ENCODE results near the gene FIBCD1.

Gene FIBCD1

GRCh38 chr9:130921989-130922892 lies 16.8 kb downstream of the FIBCD1 start:
- H2AFZ ChIP-seq (ENCODE audit: low read length): no peak overlapping the region
- no peak overlapping the region for H3K9ac ChIP-seq (ENCODE audit: low read length)
- no peak overlapping the region for H3K27ac ChIP-seq (ENCODE audit: low read depth, low read length, poor library complexity, severe bottlenecking)
- H3K9me3 ChIP-seq (ENCODE audit: low read length): no peaks in the 10 kb centered on the region
- no peaks in the 10 kb centered on the region for H3K79me2 ChIP-seq (ENCODE audit: insufficient read depth, low read length)
- no peak overlapping the region for H3K4me3 ChIP-seq (ENCODE audit: low read depth, low read length, poor library complexity, severe bottlenecking)
- H3K9me2 ChIP-seq (ENCODE audit: low read depth, low read length): no peaks in the 10 kb centered on the region
- no peaks in the 10 kb centered on the region for H3K36me3 ChIP-seq (ENCODE audit: insufficient read depth, low read length)
- H4K20me1 ChIP-seq (ENCODE audit: insufficient read depth, low read length): no peaks in the 10 kb centered on the region
- TF ChIP-seq EZH2 (IDR thresholded peaks at IDR 0.05; ENCODE audit: borderline replicate concordance, low read length): no peak
- TF ChIP-seq CTCF (IDR thresholded peaks at IDR 0.05; ENCODE audit: low read length): no peak
- H3K4me1 ChIP-seq (ENCODE audit: insufficient read depth, low read length, severe bottlenecking): no peaks in the 10 kb centered on the region
- H3K27me3 ChIP-seq (ENCODE audit: insufficient read depth, low read length): no peaks in the 10 kb centered on the region; the same call in 1 of the 2 replicates
- H3K4me2 ChIP-seq (ENCODE audit: low read length): no peak overlapping the region
- H3F3A ChIP-seq (ENCODE audit: insufficient read depth, low read length): no peaks in the 10 kb centered on the region

- no peak for TF ChIP-seq CTCF (IDR thresholded peaks at IDR 0.05; ENCODE audit: low read length)
- no peak for TF ChIP-seq EZH2 (IDR thresholded peaks at IDR 0.05; ENCODE audit: borderline replicate concordance, low read length)
- Histone ChIP-seq H3K9ac (ENCODE audit: low read length) (no peak overlapping the region), H3F3A (ENCODE audit: insufficient read depth, low read length) (no peaks in the 10 kb centered on the region), H3K27ac (ENCODE audit: low read depth, low read length, poor library complexity, severe bottlenecking) (no peak overlapping the region), H3K79me2 (ENCODE audit: insufficient read depth, low read length) (no peaks in the 10 kb centered on the region), H3K27me3 (ENCODE audit: insufficient read depth, low read length) (no peaks in the 10 kb centered on the region; the same call in 1 of the 2 replicates), H3K4me1 (ENCODE audit: insufficient read depth, low read length, severe bottlenecking) (no peaks in the 10 kb centered on the region), H4K20me1 (ENCODE audit: insufficient read depth, low read length) (no peaks in the 10 kb centered on the region), H3K36me3 (ENCODE audit: insufficient read depth, low read length) (no peaks in the 10 kb centered on the region), H3K9me3 (ENCODE audit: low read length) (no peaks in the 10 kb centered on the region), H3K4me3 (ENCODE audit: low read depth, low read length, poor library complexity, severe bottlenecking) (no peak overlapping the region), H2AFZ (ENCODE audit: low read length) (no peak overlapping the region), H3K9me2 (ENCODE audit: low read depth, low read length) (no peaks in the 10 kb centered on the region), H3K4me2 (ENCODE audit: low read length) (no peak overlapping the region)
Observed at GRCh38 chr9:130921300-130921988, 17.6 kb downstream of the FIBCD1 start.

- Histone ChIP-seq H3F3A (ENCODE audit: insufficient read depth, low read length) (no peaks in the 10 kb centered on the region), H3K4me2 (ENCODE audit: low read length) (no peak overlapping the region), H3K4me1 (ENCODE audit: insufficient read depth, low read length, severe bottlenecking) (no peaks in the 10 kb centered on the region), H3K79me2 (ENCODE audit: insufficient read depth, low read length) (no peaks in the 10 kb centered on the region), H3K9ac (ENCODE audit: low read length) (no peak overlapping the region), H3K27ac (ENCODE audit: low read depth, low read length, poor library complexity, severe bottlenecking) (no peak overlapping the region), H3K27me3 (ENCODE audit: insufficient read depth, low read length) (no peaks in the 10 kb centered on the region; the same call in 1 of the 2 replicates), H3K9me3 (ENCODE audit: low read length) (no peaks in the 10 kb centered on the region), H4K20me1 (ENCODE audit: insufficient read depth, low read length) (no peaks in the 10 kb centered on the region), H2AFZ (ENCODE audit: low read length) (no peak overlapping the region), H3K4me3 (ENCODE audit: low read depth, low read length, poor library complexity, severe bottlenecking) (no peak overlapping the region), H3K9me2 (ENCODE audit: low read depth, low read length) (no peaks in the 10 kb centered on the region), H3K36me3 (ENCODE audit: insufficient read depth, low read length) (no peaks in the 10 kb centered on the region)
- no peak for TF ChIP-seq EZH2 (IDR thresholded peaks at IDR 0.05; ENCODE audit: borderline replicate concordance, low read length)
- no peak for TF ChIP-seq CTCF (IDR thresholded peaks at IDR 0.05; ENCODE audit: low read length)
Observed at GRCh38 chr9:130920762-130921299, 18.2 kb downstream of the FIBCD1 start.
